D721Med (cell line): Measurements from ENCODE around the gene EEFSEC.

Source experiments
- DNase-seq: peaks from one replicate; pipeline ENCODE4 v3.0.0; 2011; ENCODE audit warnings: low spot score; ENCODE audit not compliant: insufficient read length
- FAIRE-seq: peaks from 2 replicates; lab custom pipeline; 2011; peaks lifted over from hg19 to GRCh38; lab: Jason Lieb, UNC
- TF ChIP-seq, protein P1 (sequence below): IDR thresholded peaks from 2 replicates; pipeline ENCODE4 v1.5.1; 2012; ENCODE audit warnings: mild to moderate bottlenecking, control low read depth; ENCODE audit not compliant: insufficient read depth; ENCODE audit errors: missing control alignments

EEFSEC gene

GRCh38 chr3:128421966-128422365 is 268.7 kb downstream of the EEFSEC start:
- TF ChIP-seq, protein P1, sequence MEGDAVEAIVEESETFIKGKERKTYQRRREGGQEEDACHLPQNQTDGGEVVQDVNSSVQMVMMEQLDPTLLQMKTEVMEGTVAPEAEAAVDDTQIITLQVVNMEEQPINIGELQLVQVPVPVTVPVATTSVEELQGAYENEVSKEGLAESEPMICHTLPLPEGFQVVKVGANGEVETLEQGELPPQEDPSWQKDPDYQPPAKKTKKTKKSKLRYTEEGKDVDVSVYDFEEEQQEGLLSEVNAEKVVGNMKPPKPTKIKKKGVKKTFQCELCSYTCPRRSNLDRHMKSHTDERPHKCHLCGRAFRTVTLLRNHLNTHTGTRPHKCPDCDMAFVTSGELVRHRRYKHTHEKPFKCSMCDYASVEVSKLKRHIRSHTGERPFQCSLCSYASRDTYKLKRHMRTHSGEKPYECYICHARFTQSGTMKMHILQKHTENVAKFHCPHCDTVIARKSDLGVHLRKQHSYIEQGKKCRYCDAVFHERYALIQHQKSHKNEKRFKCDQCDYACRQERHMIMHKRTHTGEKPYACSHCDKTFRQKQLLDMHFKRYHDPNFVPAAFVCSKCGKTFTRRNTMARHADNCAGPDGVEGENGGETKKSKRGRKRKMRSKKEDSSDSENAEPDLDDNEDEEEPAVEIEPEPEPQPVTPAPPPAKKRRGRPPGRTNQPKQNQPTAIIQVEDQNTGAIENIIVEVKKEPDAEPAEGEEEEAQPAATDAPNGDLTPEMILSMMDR: no peak
- no peak for DNase-seq
- no peak for FAIRE-seq

GRCh38 chr3:128422762-128423524 is 269.7 kb downstream of the EEFSEC start:
- TF ChIP-seq, protein P1: no peak
- no peak for DNase-seq
- no peak for FAIRE-seq

DNA sequence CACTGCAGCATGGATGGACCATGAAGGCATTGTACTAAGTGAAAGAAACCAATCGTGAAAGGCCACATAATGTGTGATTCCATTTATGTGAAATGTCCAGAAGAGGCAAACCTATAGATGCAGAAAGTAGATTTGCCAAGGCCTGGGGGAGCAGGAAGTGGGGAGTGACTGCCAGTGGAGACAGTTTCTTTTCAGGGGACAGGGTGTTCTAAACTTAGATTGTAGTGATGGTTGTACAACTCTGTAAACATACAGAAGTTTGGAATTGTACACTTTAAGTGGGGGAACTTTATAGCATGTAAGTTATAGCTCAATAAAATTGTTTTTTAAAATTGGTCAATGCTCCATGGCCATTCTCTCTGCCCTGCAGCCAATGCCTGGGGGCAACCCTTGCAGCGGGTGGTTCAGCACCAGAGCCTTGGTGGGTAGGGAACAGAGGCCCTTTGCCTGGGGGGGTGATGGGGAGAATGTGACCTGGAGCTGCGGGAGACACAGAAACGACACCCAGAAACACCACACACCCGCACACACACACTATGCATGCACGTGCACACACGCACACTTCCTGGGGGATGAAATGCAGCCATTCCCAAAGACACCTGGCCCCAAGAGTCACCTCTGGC is 270.4 kb downstream of the EEFSEC start:
- no peak for DNase-seq
- TF ChIP-seq, protein P1: no peak
- FAIRE-seq: no peak

GRCh38 chr3:128424508-128425069 is 271.3 kb downstream of the EEFSEC start:
- DNase-seq: no peak
- no peak for FAIRE-seq
- TF ChIP-seq, protein P1: no peak

DNA sequence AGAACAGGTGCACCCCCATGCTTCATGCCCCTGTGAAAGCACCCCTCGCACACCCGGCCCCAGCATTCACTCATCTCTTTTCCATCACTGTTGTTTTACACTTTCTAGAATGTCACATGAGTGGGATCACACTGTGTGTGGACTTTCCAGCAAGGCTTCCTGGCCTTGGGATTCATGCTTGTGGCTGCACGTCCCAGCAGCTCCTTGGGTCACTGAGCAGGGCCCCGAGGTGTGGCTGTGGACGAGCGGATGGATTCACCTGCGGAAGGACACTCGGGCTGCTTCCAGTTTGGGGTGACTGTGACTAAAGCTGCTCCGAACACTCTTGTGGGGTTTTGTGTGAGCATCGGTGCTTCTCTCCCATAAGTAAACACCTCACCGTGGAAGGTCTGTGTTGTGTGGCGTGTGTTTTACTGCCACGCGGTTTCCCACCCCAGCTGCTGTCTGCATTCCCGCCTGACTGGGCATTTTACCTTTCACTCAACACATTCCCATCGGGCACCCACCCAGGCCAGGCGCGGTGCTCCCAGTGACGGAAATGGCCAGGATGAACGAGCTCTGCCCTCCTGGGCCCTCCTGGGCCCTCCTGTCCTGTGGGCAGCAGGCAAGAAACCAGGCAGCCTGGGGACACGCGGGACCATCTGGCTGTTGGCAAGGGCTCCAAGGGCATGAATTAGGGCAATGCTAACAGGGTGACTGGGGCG is 272.0 kb downstream of the EEFSEC start:
- FAIRE-seq (no peak), DNase-seq (no peak)
- TF ChIP-seq, protein P1: no peak

GRCh38 chr3:128425846-128426127 is 272.5 kb downstream of the EEFSEC start:
- FAIRE-seq: no peak
- no peak for DNase-seq
- TF ChIP-seq, protein P1: no peak
